PC-9 (cell line): ENCODE measurements around the gene SPRYD3. TPM values are rescaled to one million over a fixed set of nuclear protein-coding genes. Genes with fewer than 3 reads are reported as not detected.

Experiments used
- BruUV-seq: library from RNA; stranded (reverse); fragments of 400-500 nt; replicated peaks from 2 replicates; lab custom pipeline; 2021; lab: Mats Ljungman, UMichigan
- CTCF ChIA-PET: fragments of 300-600 bp; sonication (Branson Sonifier 250); formaldehyde crosslinking; loops from one replicate; lab custom pipeline; 2022; ENCODE audit warnings: antibody characterized with exemption; lab: Charles Lee
- POLR2A ChIA-PET: fragments of 300-600 bp; sonication (Branson Sonifier 250); formaldehyde crosslinking; loops from one replicate; lab custom pipeline; 2022; ENCODE audit warnings: antibody characterized with exemption; ENCODE audit not compliant: unreplicated experiment; lab: Charles Lee
- DNase-seq, 2 experiments: peaks; one replicate each; pipeline versions ENCODE4 v3.0.0 to v3.0.0-alpha.2; 2015 to 2022; ENCODE audit warnings: mixed read lengths in 1 of 2
- H2AFZ ChIP-seq: fragments of 200-600 bp; sonication (generic); 2 replicates; pipeline ENCODE4 v1.8.1; 2017; ENCODE audit warnings: antibody characterized with exemption
- H3F3A ChIP-seq: fragments of 200-600 bp; sonication (generic); 2 replicates; pipeline ENCODE4 v1.8.1; 2017; ENCODE audit warnings: antibody characterized with exemption, mild to moderate bottlenecking, low read depth; ENCODE audit not compliant: insufficient read depth
- H3K27ac ChIP-seq: fragments of 200-600 bp; sonication (generic); 2 replicates; pipeline ENCODE4 v1.6.1; 2016; ENCODE audit warnings: mixed run types
- H3K27me3 ChIP-seq: fragments of 200-600 bp; sonication (generic); 2 replicates; pipeline ENCODE4 v1.6.1; 2016; ENCODE audit warnings: low read depth, mixed run types; ENCODE audit not compliant: insufficient read depth
- H3K36me3 ChIP-seq: fragments of 200-600 bp; sonication (generic); 2 replicates; pipeline ENCODE4 v1.6.1; 2016; ENCODE audit warnings: low read depth, mixed run types
- H3K4me1 ChIP-seq: fragments of 200-600 bp; sonication (generic); replicated peaks from 2 replicates; pipeline ENCODE4 v1.6.1; 2016; ENCODE audit warnings: mixed run types; ENCODE audit not compliant: insufficient read depth
- H3K4me2 ChIP-seq: fragments of 200-600 bp; sonication (generic); 2 replicates; pipeline ENCODE4 v1.6.1; 2017; ENCODE audit warnings: mixed run types
- H3K4me3 ChIP-seq: fragments of 200-600 bp; sonication (generic); 2 replicates; pipeline ENCODE4 v1.6.1; 2016; ENCODE audit warnings: mixed run types
- H3K79me2 ChIP-seq: fragments of 200-600 bp; sonication (generic); 2 replicates; pipeline ENCODE4 v1.6.1; 2017; ENCODE audit warnings: low read depth, mixed run types
- H3K9me2 ChIP-seq: fragments of 200-600 bp; sonication (generic); 2 replicates; pipeline ENCODE4 v1.8.1; 2017; ENCODE audit warnings: mild to moderate bottlenecking; ENCODE audit not compliant: insufficient read depth
- H3K9me3 ChIP-seq: fragments of 200-600 bp; sonication (generic); 2 replicates; pipeline ENCODE4 v1.8.1; 2016; ENCODE audit warnings: low read depth; ENCODE audit not compliant: insufficient read depth
- H4K20me1 ChIP-seq: fragments of 200-600 bp; sonication (generic); 2 replicates; pipeline ENCODE4 v1.8.1; 2017; ENCODE audit not compliant: insufficient read depth
- EZH2 ChIP-seq: fragments of 200-600 bp; sonication (generic); IDR thresholded peaks from 2 replicates; pipeline ENCODE4 v1.8.0; 2017; ENCODE audit warnings: antibody characterized with exemption, low read depth
- intact Hi-C: fragments of 100-400 bp; cut with micrococcal nuclease; formaldehyde crosslinking; loops from one replicate; pipeline ENCODE4 v1.10.0; 2022; ENCODE audit not compliant: unreplicated experiment
- total RNA-seq: library from RNA; stranded (reverse); gene quantifications from 2 replicates; pipeline ENCODE4 v1.2.3, GENCODE V29; 2021
- TF ChIP-seq, protein P1 (sequence below): fragments of 200-600 bp; sonication (generic); conservative IDR thresholded peaks from 2 replicates; pipeline ENCODE4 v1.6.1; 2017; ENCODE audit warnings: mixed run types, antibody characterized with exemption, mild to moderate bottlenecking, moderate library complexity

SPRYD3 gene
- total RNA-seq, 1 experiment from 2014 or later, result 17.2 TPM

DNA sequence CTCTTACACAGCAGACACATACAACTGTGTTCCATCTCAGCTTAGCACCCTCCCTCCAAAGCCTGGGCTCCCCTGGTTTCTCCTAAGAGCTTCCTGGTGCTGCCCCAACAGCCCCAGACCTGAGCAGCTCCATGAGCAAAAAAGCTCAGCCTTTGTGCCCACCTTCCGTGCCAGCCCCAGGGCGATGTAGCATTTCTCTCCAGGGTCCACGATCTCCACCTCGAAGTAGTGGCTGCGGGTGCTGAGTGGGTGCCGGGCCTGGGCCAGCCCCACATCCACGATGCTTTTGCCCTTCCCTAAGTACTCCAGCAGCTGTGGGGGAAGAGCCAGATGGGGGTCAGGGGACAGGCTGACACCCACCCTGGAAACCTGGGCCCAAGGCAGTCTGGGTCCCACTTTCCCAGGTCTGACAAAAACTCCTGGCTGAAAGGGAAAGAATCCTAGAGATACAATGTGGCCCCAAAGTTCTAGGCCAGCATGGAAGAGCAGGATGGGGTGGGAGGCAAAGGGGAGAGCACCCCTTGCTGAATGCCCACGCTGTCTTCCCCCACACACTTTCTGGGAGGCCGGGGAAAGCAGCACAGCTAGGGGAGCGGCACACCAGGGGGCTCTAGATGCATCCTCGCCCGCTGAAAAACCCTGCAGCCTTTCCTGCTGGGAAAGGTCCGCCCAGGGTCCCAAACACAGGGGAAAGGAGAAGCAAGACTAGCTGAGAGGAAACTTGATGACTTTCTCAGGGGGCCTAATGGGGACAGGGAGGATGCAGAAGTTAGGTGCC, 11.0 kb downstream of the SPRYD3 start:
- no peaks in the 10 kb centered on the region for H3K9me3 ChIP-seq
- no peaks in the 10 kb centered on the region for H3K27me3 ChIP-seq
- TF ChIP-seq EZH2, result no peak
- TF ChIP-seq, protein P1, sequence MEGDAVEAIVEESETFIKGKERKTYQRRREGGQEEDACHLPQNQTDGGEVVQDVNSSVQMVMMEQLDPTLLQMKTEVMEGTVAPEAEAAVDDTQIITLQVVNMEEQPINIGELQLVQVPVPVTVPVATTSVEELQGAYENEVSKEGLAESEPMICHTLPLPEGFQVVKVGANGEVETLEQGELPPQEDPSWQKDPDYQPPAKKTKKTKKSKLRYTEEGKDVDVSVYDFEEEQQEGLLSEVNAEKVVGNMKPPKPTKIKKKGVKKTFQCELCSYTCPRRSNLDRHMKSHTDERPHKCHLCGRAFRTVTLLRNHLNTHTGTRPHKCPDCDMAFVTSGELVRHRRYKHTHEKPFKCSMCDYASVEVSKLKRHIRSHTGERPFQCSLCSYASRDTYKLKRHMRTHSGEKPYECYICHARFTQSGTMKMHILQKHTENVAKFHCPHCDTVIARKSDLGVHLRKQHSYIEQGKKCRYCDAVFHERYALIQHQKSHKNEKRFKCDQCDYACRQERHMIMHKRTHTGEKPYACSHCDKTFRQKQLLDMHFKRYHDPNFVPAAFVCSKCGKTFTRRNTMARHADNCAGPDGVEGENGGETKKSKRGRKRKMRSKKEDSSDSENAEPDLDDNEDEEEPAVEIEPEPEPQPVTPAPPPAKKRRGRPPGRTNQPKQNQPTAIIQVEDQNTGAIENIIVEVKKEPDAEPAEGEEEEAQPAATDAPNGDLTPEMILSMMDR, result no peak
- H4K20me1 ChIP-seq, result no peaks in the 10 kb centered on the region
- DNase-seq, result no peak
- H3K27ac ChIP-seq, result no peak overlapping the region
- no peak overlapping the region for H2AFZ ChIP-seq
- peaks cover 9% of the 10 kb centered on the region for H3K4me1 ChIP-seq
- BruUV-seq, result no TSS peak
- H3K9me2 ChIP-seq, result no peaks in the 10 kb centered on the region
- H3F3A ChIP-seq, result 0 out of 2 replicates have a peak, but pooled peaks cover 4% of the 10 kb centered on the region
- H3K36me3 ChIP-seq, result no peaks in the 10 kb centered on the region
- H3K79me2 ChIP-seq, result no peaks in the 10 kb centered on the region
- no peak overlapping the region for H3K4me3 ChIP-seq
- intact Hi-C loops, result loop anchor here (10.0 kb wide), 3 partner anchors 107 to 437 kb away; partner anchors contain the start of genes ITGB7, NPFF and TARBP2
- CTCF ChIA-PET, result interaction anchor here (1.5 kb wide), 1 partner anchor 31 kb away, joined by 4 read pairs; no protein-coding TSS in a partner anchor
- H3K4me2 ChIP-seq, result no peak overlapping the region
- POLR2A ChIA-PET, result interaction anchor here (0.6 kb wide), 1 partner anchor 29 kb away, joined by 3 read pairs; no protein-coding TSS in a partner anchor

- no peak overlapping the region for H3K27ac ChIP-seq
- ChIA-PET CTCF (interaction anchor here (1.5 to 1.7 kb wide), 2 partner anchors 19 to 32 kb away, joined by 4 to 5 read pairs; no protein-coding TSS in a partner anchor), POLR2A (interaction anchor here (0.5 to 0.6 kb wide), 2 partner anchors 30 to 1277 kb away, joined by 3 to 5 read pairs; no protein-coding TSS in a partner anchor)
- H4K20me1 ChIP-seq, result no peaks in the 10 kb centered on the region
- H3K4me1 ChIP-seq, result peaks cover 14% of the 10 kb centered on the region
- H3K9me3 ChIP-seq, result no peaks in the 10 kb centered on the region
- no TSS peak for BruUV-seq
- H2AFZ ChIP-seq, result no peak overlapping the region
- TF ChIP-seq, protein P1, result no peak
- no peak for TF ChIP-seq EZH2
- H3K4me3 ChIP-seq, result no peak overlapping the region
- H3K4me2 ChIP-seq, result no peak overlapping the region
- H3F3A ChIP-seq, result peaks cover 4% of the 10 kb centered on the region; the same call in 1 of the 2 replicates
- no peaks in the 10 kb centered on the region for H3K9me2 ChIP-seq
- no peak for DNase-seq
- H3K27me3 ChIP-seq, result no peaks in the 10 kb centered on the region
- no peaks in the 10 kb centered on the region for H3K36me3 ChIP-seq
- H3K79me2 ChIP-seq, result no peaks in the 10 kb centered on the region
- intact Hi-C loops, result loop anchor here (10.0 kb wide), 3 partner anchors 107 to 437 kb away; partner anchors contain the start of genes ITGB7, NPFF and TARBP2
Measured at GRCh38 chr12:53067074-53067992, 11.9 kb downstream of the SPRYD3 start.
